NT2/D1 (cell line): ENCODE results near the gene CPB2.

Experiments used
- SUZ12 ChIP-seq: IDR thresholded peaks from 2 replicates; pipeline ENCODE4 v1.6.1; 2011; ENCODE audit not compliant: insufficient read length, insufficient read depth; ENCODE audit errors: extremely low read depth
- ZNF274 ChIP-seq: IDR thresholded peaks from 2 replicates; pipeline ENCODE4 v1.6.1; 2011; ENCODE audit warnings: mild to moderate bottlenecking, low read depth, low read length

DNA sequence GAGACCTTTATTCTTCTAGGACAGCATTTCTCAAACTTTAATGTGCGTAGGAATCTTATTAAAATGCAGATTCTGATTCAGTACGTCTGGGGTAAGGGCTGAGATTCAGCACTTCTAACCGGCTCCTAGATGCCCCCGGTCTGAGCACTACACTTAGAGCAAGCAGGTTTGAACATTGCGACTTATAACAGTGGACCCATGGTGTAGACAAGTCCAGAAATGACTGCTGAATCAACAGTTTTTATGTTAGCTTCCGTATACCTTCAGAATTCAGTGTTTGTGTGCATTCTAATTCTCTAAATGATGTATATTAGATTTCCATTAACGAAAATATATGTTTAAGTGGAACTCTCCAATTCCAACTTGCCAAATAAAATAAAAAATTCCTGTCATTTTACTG, 17.5 kb upstream of the CPB2 start:
- no peak for TF ChIP-seq ZNF274
- TF ChIP-seq SUZ12, result no peak
